HG03342 (cell line): ENCODE results near the gene SEMA5B.

Experiments used
- ATAC-seq: cut with Tn5 transposase; IDR thresholded peaks from one replicate; pipeline ENCODE4 v1.9.1; 2021; ENCODE audit warnings: mild to moderate bottlenecking, moderate library complexity; ENCODE audit not compliant: unreplicated experiment

The SEMA5B gene

GRCh38 chr3:123055352-123055751, 27.8 kb upstream of the SEMA5B start:
- no peak for ATAC-seq

DNA sequence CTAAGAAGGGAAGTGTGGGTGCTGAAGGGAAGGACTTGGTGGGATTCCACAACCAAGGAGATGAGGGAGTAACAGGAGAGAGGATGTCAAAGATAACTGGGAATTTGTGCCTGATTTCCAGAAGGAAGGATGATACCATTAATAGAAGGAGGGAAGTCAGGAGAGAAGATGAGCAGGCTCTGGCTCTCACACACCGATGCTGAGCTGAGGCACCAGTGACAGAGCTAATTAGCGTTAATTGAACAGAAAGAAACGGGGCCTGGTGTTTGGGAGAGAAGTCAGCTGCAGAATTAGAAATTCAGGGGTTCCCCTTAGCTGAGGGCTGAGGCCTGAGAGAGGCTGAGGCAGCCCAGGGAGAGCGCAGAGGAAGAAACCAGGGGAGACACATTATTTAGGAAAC, 27.4 kb upstream of the SEMA5B start:
- no peak for ATAC-seq

- no peak for ATAC-seq
Observed at GRCh38 chr3:123054109-123054778, 26.7 kb upstream of the SEMA5B start.

- no peak for ATAC-seq
Observed at GRCh38 chr3:123053107-123053506, 25.5 kb upstream of the SEMA5B start.

DNA sequence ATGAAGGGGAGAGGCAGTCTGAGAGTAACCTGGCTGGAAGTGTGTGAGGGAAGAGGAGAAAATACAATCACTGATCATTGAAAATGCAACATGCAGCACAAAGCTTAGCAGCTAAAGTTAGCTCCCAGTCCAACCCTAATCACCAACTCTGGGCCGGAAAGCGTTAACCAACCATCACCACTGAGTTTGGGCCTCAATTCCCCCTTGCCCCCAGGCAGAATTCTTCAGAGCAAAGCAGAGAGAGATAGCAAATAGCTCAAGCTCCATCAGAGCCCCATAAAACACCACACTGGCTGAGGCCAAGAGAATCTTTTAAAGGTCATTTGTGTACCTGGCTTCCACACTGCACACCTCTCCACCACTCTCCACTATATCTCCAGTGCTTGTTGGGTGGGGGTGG, 23.1 kb upstream of the SEMA5B start:
- no peak for ATAC-seq

GRCh38 chr3:123048480-123049237, 21.1 kb upstream of the SEMA5B start:
- no peak for ATAC-seq

- ATAC-seq, result no peak
Observed at GRCh38 chr3:123047062-123047319, 19.4 kb upstream of the SEMA5B start.

DNA sequence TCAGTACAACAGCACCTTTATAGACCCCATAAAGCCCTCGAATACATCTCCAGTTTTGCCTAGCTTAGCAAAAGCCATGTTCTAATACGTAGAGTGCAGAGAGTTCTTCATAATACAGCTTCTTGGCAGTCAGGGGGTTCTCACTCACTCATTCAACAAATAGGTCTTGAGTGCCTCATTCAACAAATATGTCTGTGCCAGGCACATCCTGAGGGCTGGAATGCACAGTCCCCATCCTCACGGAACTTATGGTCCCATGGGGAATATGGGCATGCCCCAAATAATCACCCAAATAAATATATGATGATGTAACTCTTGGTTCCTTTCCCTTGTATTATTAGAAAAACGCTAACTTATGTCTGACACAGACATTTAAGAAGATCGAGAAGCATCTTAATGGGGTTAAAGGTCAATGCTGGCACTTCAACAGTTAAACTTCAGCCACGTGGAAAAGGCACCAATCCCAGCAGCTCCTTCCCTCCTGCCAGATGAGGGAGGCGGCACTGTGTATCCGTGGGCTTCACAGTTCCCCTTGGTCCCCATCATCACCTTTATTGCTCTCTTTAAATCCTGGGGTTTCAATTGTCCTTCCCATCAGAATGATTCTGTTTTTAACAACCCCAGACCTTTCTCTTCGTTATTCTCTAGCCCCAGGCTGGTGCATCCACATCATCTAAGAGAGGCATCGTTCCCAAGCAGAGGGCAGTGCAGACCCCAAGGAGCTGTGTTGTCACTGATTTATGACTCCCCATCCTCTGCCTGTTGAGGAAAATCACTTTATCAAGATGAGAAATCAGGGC, 18.9 kb upstream of the SEMA5B start:
- no peak for ATAC-seq

- no peak for ATAC-seq
Observed at GRCh38 chr3:123044981-123045763, 17.6 kb upstream of the SEMA5B start.

DNA sequence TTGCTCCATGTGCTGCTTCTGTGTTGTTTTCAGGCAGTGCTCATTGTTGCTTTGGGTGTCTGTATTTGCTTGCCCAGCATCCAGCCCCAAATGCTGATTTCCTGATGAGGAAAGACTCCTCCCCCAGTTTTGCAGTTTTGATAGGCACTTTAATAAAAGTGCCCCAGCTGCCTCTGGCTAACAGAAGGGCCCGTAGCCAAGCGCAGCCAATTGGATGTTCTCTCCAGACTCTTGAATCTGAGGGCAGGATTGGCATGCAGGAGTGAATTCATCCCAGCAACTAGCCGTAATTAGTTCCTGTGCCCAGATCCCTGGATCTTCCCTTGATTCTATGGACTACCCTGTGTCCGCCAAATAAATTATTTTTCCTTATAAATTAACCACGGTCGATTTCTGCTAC, 14.8 kb upstream of the SEMA5B start:
- no peak for ATAC-seq

DNA sequence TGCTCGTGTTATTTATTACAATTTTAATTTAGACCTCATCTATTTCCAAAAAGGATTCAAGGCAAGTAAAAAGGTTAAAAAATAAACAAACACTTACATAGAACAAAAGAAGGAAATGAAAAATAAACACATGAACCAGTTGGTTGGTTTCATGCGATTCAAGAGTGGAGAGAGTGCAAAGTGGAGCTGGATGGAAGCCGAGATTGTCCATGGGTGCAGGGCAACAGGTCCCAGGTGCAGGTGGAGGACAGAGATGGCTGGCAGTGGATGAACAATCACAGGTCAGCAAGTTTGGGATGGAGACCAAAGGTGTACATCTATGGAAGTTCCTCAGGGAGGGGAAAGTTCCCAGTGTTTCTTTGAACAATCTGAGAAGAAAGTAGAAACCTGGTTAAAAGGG, 11.6 kb upstream of the SEMA5B start:
- ATAC-seq, result no peak

GRCh38 chr3:123038751-123039150, 11.2 kb upstream of the SEMA5B start:
- no peak for ATAC-seq

DNA sequence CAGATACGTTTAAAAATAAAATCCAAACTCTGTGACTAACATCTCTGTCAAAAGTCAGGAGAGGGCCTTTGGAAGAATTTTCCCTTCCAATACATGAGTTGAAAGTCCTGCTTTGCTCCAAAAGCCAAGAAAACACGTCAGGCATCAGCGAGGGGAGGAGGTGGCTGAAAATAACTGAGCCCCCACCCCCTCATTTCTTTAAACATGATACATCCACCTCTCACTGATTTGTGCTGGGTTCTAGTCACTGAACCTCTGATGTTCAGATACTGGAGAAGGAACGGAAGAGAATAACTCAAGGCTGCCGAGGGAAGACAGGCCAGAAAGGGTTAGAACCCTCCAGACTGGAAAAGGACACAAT, 9.4 kb upstream of the SEMA5B start:
- no peak for ATAC-seq

- ATAC-seq, result no peak
Observed at GRCh38 chr3:123036352-123037014, 8.9 kb upstream of the SEMA5B start.

- ATAC-seq, result no peak
Observed at GRCh38 chr3:123034996-123035395, 7.4 kb upstream of the SEMA5B start.

DNA sequence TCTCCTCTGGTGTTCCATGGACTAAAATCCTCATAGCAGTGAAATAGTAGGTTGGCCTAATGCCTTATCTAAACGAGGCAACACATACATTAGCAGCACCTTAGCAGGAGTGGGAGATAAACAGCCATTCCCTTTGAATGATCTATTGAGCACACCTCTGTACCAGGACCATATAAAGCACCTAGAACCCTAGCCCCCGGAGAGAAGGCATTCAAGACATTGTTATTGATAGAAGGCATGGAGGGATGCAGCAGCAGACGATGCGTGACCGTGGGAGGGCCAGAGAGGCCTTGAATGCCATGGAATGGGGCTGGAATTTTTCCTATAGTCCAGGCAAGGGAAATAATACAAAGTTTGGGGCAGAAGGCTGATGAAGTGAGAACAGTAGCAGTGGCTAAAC, 6.6 kb upstream of the SEMA5B start:
- ATAC-seq, result no peak

- ATAC-seq, result no peak
Observed at GRCh38 chr3:123032057-123032456, 4.5 kb upstream of the SEMA5B start.

- no peak for ATAC-seq
Observed at GRCh38 chr3:123031051-123031450, 3.5 kb upstream of the SEMA5B start.

DNA sequence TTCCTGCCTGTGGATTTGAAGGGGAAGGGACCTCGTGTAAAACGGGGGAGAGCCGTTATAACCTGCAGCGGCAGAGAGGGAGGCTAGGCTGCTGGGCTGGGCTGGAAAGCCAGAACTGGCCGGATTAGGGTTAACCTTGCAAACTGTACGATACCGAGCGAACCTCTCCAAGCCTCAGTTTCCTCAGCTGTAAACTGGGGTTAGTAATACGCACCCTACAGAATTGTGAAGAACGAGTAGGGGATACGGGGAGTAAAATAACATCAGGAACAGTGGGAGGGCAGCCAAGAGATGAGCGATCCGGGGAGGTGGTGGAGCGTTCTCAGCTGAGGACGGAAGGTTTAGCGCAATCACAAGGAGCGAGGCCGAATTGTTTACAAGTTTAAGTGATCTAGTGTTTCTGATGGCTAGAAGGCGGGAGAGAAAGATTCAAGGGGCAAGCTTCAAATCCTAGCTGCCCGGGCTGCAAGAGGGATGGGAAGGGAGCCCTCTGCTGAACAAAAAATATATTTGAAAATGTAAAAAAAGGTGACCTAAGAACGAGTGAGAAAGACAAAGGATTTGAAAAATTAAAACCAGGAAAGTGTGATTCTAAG, 768 bp upstream of the SEMA5B start:
- ATAC-seq, result no peak

- ATAC-seq, result no peak
Observed at GRCh38 chr3:123026565-123027291, 835 bp downstream of the SEMA5B start.
